OCI-LY7 (cell line): ENCODE data around the gene STPG1.

Experiments
- EZH2phosphoT487 ChIP-seq: fragments of 200-600 bp; sonication (generic); IDR thresholded peaks from 2 replicates; pipeline ENCODE4 v1.6.1; 2018; ENCODE audit warnings: low read depth, borderline replicate concordance, mild to moderate bottlenecking, mixed run types, antibody characterized with exemption, low read length, moderate library complexity, mixed read lengths
- TF ChIP-seq, protein P1 (sequence below): fragments of 200-600 bp; sonication (generic); conservative IDR thresholded peaks from 2 replicates; pipeline ENCODE4 v1.5.1; 2014; ENCODE audit warnings: mild to moderate bottlenecking, antibody characterized with exemption, low read length, moderate library complexity, mixed read lengths

DNA sequence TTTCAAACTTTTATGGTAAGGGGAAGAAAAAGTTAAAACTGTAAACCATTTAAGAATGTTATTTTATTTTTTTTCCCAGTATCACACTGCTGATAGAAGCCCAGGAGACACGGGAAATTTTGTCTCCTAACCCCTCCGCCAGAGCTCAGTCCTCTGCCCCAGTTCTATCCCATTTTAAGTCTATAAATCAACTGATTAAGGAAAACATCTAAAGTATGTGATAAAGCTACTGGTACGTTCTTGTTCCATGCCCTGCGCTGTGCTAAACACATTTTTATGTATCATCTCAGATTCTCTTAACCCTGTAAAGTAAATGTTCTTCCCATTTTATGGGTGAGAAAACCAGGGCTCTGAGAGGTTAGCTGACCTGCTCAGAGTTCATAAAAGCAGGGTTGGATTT lies 36.7 kb upstream of the STPG1 start:
- TF ChIP-seq, protein P1, sequence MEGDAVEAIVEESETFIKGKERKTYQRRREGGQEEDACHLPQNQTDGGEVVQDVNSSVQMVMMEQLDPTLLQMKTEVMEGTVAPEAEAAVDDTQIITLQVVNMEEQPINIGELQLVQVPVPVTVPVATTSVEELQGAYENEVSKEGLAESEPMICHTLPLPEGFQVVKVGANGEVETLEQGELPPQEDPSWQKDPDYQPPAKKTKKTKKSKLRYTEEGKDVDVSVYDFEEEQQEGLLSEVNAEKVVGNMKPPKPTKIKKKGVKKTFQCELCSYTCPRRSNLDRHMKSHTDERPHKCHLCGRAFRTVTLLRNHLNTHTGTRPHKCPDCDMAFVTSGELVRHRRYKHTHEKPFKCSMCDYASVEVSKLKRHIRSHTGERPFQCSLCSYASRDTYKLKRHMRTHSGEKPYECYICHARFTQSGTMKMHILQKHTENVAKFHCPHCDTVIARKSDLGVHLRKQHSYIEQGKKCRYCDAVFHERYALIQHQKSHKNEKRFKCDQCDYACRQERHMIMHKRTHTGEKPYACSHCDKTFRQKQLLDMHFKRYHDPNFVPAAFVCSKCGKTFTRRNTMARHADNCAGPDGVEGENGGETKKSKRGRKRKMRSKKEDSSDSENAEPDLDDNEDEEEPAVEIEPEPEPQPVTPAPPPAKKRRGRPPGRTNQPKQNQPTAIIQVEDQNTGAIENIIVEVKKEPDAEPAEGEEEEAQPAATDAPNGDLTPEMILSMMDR, result no peak
- TF ChIP-seq EZH2phosphoT487, result no peak
